HL-60 (cell line): Measurements from ENCODE around the gene ENTPD1.
A peak's percentile ranks its signal among the peaks of the same experiment; 100 is the strongest.

ENCODE experiments used
- DNase-seq, 2 experiments: peaks; one replicate each; pipeline ENCODE4 v3.0.0-alpha.2; 2010 to 2020; ENCODE audit warnings: low read depth in 1 of 2, low spot score in 1 of 2
- H3K27ac ChIP-seq: fragments of 250-450 bp; sonication (Bioruptor Pico); replicated peaks from 2 replicates; pipeline ENCODE4 v1.5.1; 2020; ENCODE audit warnings: mild to moderate bottlenecking, moderate library complexity
- H3K27me3 ChIP-seq: fragments of 250-450 bp; sonication (Bioruptor Pico); 2 replicates; pipeline ENCODE4 v1.5.1; 2021; ENCODE audit warnings: mild to moderate bottlenecking, moderate library complexity; ENCODE audit not compliant: insufficient read depth, poor library complexity, severe bottlenecking
- H3K4me3 ChIP-seq: replicated peaks from 2 replicates; pipeline ENCODE4 v1.5.1; 2011; ENCODE audit warnings: mild to moderate bottlenecking, control low read depth, low read length; ENCODE audit not compliant: insufficient read depth
- GABPA ChIP-seq: IDR thresholded peaks from 2 replicates; pipeline ENCODE4 v1.6.1; 2012; ENCODE audit warnings: low read depth
- POLR2AphosphoS5 ChIP-seq: IDR thresholded peaks from 2 replicates; pipeline ENCODE4 v1.6.1; 2012; ENCODE audit warnings: low read depth
- SPI1 ChIP-seq: IDR thresholded peaks from 2 replicates; pipeline ENCODE4 v1.6.1; 2012; ENCODE audit warnings: low read depth, mild to moderate bottlenecking, borderline replicate concordance
- TF ChIP-seq, protein P1 (sequence below): IDR thresholded peaks from 2 replicates; pipeline ENCODE4 v1.6.1; 2012; ENCODE audit warnings: low read depth; ENCODE audit not compliant: insufficient replicate concordance
- TF ChIP-seq, protein P2 (sequence below): IDR thresholded peaks from one replicate; pipeline ENCODE4 v1.5.1; 2011; ENCODE audit warnings: low read length, control low read depth, inconsistent platforms; ENCODE audit not compliant: insufficient read depth

Gene ENTPD1

GRCh38 chr10:95741807-95742467, 14.0 kb upstream of the ENTPD1 start:
- H3K27me3 ChIP-seq: no peaks in the 10 kb centered on the region
- no peak for DNase-seq
- no peak overlapping the region for H3K27ac ChIP-seq
- TF ChIP-seq, protein P1, sequence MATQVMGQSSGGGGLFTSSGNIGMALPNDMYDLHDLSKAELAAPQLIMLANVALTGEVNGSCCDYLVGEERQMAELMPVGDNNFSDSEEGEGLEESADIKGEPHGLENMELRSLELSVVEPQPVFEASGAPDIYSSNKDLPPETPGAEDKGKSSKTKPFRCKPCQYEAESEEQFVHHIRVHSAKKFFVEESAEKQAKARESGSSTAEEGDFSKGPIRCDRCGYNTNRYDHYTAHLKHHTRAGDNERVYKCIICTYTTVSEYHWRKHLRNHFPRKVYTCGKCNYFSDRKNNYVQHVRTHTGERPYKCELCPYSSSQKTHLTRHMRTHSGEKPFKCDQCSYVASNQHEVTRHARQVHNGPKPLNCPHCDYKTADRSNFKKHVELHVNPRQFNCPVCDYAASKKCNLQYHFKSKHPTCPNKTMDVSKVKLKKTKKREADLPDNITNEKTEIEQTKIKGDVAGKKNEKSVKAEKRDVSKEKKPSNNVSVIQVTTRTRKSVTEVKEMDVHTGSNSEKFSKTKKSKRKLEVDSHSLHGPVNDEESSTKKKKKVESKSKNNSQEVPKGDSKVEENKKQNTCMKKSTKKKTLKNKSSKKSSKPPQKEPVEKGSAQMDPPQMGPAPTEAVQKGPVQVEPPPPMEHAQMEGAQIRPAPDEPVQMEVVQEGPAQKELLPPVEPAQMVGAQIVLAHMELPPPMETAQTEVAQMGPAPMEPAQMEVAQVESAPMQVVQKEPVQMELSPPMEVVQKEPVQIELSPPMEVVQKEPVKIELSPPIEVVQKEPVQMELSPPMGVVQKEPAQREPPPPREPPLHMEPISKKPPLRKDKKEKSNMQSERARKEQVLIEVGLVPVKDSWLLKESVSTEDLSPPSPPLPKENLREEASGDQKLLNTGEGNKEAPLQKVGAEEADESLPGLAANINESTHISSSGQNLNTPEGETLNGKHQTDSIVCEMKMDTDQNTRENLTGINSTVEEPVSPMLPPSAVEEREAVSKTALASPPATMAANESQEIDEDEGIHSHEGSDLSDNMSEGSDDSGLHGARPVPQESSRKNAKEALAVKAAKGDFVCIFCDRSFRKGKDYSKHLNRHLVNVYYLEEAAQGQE: no peak
- TF ChIP-seq, protein P2, sequence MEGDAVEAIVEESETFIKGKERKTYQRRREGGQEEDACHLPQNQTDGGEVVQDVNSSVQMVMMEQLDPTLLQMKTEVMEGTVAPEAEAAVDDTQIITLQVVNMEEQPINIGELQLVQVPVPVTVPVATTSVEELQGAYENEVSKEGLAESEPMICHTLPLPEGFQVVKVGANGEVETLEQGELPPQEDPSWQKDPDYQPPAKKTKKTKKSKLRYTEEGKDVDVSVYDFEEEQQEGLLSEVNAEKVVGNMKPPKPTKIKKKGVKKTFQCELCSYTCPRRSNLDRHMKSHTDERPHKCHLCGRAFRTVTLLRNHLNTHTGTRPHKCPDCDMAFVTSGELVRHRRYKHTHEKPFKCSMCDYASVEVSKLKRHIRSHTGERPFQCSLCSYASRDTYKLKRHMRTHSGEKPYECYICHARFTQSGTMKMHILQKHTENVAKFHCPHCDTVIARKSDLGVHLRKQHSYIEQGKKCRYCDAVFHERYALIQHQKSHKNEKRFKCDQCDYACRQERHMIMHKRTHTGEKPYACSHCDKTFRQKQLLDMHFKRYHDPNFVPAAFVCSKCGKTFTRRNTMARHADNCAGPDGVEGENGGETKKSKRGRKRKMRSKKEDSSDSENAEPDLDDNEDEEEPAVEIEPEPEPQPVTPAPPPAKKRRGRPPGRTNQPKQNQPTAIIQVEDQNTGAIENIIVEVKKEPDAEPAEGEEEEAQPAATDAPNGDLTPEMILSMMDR: no peak
- no peak overlapping the region for H3K4me3 ChIP-seq

GRCh38 chr10:95742485-95742884, 13.5 kb upstream of the ENTPD1 start:
- TF ChIP-seq SPI1: no peak
- no peak for TF ChIP-seq GABPA
- TF ChIP-seq POLR2AphosphoS5: no peak
- no peak for DNase-seq
- Histone ChIP-seq H3K4me3 (no peak overlapping the region), H3K27ac (no peak overlapping the region), H3K27me3 (no peaks in the 10 kb centered on the region)

DNA sequence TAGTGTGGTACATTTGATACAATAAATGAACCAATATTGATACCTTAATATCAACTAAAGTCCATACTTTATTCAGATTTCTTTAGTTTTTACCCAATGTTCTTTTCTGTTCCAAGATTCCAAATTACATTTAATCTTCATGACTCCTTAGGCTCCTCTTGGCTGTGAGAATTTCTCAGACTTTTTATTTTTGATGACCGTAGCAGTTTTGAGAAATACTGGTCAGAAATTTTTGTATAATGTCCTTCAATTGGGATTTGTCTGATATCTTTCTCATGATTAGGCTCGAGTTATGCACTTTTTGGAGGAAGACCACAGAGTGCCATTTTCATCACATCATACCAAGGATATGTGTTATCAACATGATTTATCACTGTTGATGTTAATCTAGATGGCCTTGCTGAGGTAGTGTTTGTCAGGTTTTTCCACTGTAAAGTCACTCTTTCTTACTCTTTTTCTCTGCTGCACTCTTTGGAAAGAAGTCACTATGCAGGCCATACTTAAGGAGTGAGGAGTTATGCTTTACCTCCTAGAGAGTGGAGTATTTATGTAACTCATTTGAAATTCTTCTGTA, 12.9 kb upstream of the ENTPD1 start:
- TF ChIP-seq, protein P1: no peak
- TF ChIP-seq, protein P2: no peak
- TF ChIP-seq POLR2AphosphoS5: no peak
- no peak for TF ChIP-seq SPI1
- no peak for TF ChIP-seq GABPA
- Histone ChIP-seq H3K27ac (no peak overlapping the region), H3K27me3 (no peaks in the 10 kb centered on the region), H3K4me3 (no peak overlapping the region)
- no peak for DNase-seq

DNA sequence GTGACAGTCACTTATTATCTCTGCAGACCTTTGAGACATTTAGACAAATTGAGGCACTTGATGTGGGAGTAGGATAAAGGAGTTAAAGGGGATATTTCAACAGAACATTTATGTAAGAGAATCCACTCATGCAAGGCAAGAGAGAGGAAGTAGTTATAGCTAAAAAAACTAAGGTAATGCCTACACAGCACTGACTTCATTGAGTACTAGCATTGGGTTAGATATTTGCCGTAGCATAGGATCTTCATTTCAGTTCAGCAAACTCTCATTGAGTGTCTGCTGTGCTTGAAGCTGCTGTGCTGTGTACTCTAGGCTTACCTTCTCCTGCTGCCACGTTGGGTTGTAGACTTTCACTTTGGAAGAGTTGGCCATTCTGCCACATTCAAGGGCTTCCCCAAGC, 10.5 kb upstream of the ENTPD1 start:
- DNase-seq: no peak
- peak overlapping the region; percentile 41 for H3K27ac ChIP-seq
- no peak overlapping the region for H3K4me3 ChIP-seq
- no peak for TF ChIP-seq GABPA
- no peak for TF ChIP-seq POLR2AphosphoS5
- TF ChIP-seq SPI1: no peak; the same call in 1 of the 2 replicates
- TF ChIP-seq, protein P2: no peak
- TF ChIP-seq, protein P1: no peak
- no peaks in the 10 kb centered on the region for H3K27me3 ChIP-seq
